Urothelium cell line (cell line): ENCODE measurements around the gene GPN2.
A peak's percentile ranks its signal among the peaks of the same experiment; 100 is the strongest.

Experiments
- DNase-seq: peaks from one replicate; pipeline ENCODE4 v3.0.0; 2011; ENCODE audit warnings: low spot score, mixed read lengths
- FAIRE-seq: peaks from 2 replicates; lab custom pipeline; 2011; peaks lifted over from hg19 to GRCh38; lab: Jason Lieb, UNC

The GPN2 gene

GRCh38 chr1:26889551-26890466 lies at the start of gene GPN2:
Gene GPN2, minus strand, starts transcription at chr1:26890283. Its CDS starts 187 bp downstream, at chr1:26890096.
- peak; percentile 87 for DNase-seq
- no peak for FAIRE-seq

GRCh38 chr1:26938659-26939025 lies 48.6 kb upstream of the GPN2 start:
- FAIRE-seq: no peak
- DNase-seq: no peak

GRCh38 chr1:26938004-26938658 lies 48.0 kb upstream of the GPN2 start:
- DNase-seq: no peak
- FAIRE-seq: no peak

- DNase-seq: no peak
- FAIRE-seq: no peak
These were observed 46.7 kb upstream of the GPN2 start for GRCh38 chr1:26936823-26937222.

- no peak for DNase-seq
- FAIRE-seq: no peak
These were observed 42.4 kb upstream of the GPN2 start for GRCh38 chr1:26932531-26932930.

GRCh38 chr1:26923711-26924110 lies 33.6 kb upstream of the GPN2 start:
- FAIRE-seq (no peak), DNase-seq (no peak)

- FAIRE-seq (no peak), DNase-seq (no peak)
These were observed 32.8 kb upstream of the GPN2 start for GRCh38 chr1:26922901-26923300.

- DNase-seq: no peak
- FAIRE-seq: no peak
These were observed 32.3 kb upstream of the GPN2 start for GRCh38 chr1:26922431-26922729.

- peak; percentile 98 for DNase-seq
- FAIRE-seq: peak; percentile 97
These were observed 31.7 kb upstream of the GPN2 start, which contains the start of gene NUDC for GRCh38 chr1:26921540-26922430. Gene NUDC, plus strand, starts transcription at chr1:26921743. Its CDS starts 106 bp downstream, at chr1:26921849.

- no peak for FAIRE-seq
- no peak for DNase-seq
These were observed 31.1 kb upstream of the GPN2 start for GRCh38 chr1:26921126-26921539.

- DNase-seq: no peak
- no peak for FAIRE-seq
These were observed 25.2 kb upstream of the GPN2 start for GRCh38 chr1:26915204-26915842.

GRCh38 chr1:26913754-26914619 lies 23.9 kb upstream of the GPN2 start, which contains the start of gene NR0B2:
Gene NR0B2, minus strand, starts transcription at chr1:26913975. Its CDS starts 35 bp downstream, at chr1:26913940.
- DNase-seq: no peak
- no peak for FAIRE-seq

GRCh38 chr1:26913389-26913753 lies 23.3 kb upstream of the GPN2 start:
- FAIRE-seq (no peak), DNase-seq (no peak)

GRCh38 chr1:26912147-26912490 lies 22.0 kb upstream of the GPN2 start:
- no peak for DNase-seq
- FAIRE-seq: no peak

- DNase-seq (no peak), FAIRE-seq (no peak)
These were observed 21.5 kb upstream of the GPN2 start for GRCh38 chr1:26911399-26912146.

- FAIRE-seq (no peak), DNase-seq (no peak)
These were observed 20.5 kb upstream of the GPN2 start for GRCh38 chr1:26910343-26911160.

GRCh38 chr1:26909951-26910342 lies 19.9 kb upstream of the GPN2 start:
- FAIRE-seq (no peak), DNase-seq (no peak)
